ENCODE results near the gene DAGLA. TPM values are rescaled to one million over a fixed set of nuclear protein-coding genes. Genes with fewer than 3 reads are reported as not detected.
A peak's percentile ranks its signal among the peaks of the same experiment; 100 is the strongest.

Gene DAGLA
- total RNA-seq, 4 donors from 2014 or later = 11.9 to 31.4 (median 17.0) TPM

- peaks cover 9% of the 10 kb centered on the region for H3K27me3 ChIP-seq
- intact Hi-C loops (cut with DNase I; ENCODE audit: low total_unique reads) (no loop called here), in situ Hi-C loops (cut with MboI; ENCODE audit: low pct_ligation_motif_present in 1 of 4, low pct_unique_long_range_greater_than_20kb in 1 of 4, low sequenced_read_pairs in 3 of 4) (no loop called here)
- H3K9me3 ChIP-seq = no peaks in the 10 kb centered on the region
- H3K27ac ChIP-seq = no peak overlapping the region
- no peak for DNase-seq
- peaks cover 7 to 18% (median 17%) of the 10 kb centered on the region in 4 donors for H3K4me1 ChIP-seq
- no peaks in the 10 kb centered on the region for H3K36me3 ChIP-seq
- H3K4me3 ChIP-seq = no peak overlapping the region
- TF ChIP-seq EP300 (IDR thresholded peaks at IDR 0.05; ENCODE audit: low read depth) = no peak
- peak in 1 of 5 experiments; percentile 5 for TF ChIP-seq CTCF (IDR thresholded peaks at IDR 0.05)
- no peak for TF ChIP-seq POLR2AphosphoS5 (IDR thresholded peaks at IDR 0.05)
- no peak for TF ChIP-seq POLR2A (IDR thresholded peaks at IDR 0.05)
- WGBS, 2 donors (ENCODE audit: low coverage in 1 of 2) = 48% methylated on average over 3 of the region's 3 CpGs; no CpG with 5 or more reads in 1 of the 2 donors
These were observed 67.7 kb downstream of the DAGLA start for GRCh38 chr11:61747967-61748285.

- Histone ChIP-seq H3K27ac (no peak overlapping the region), H3K4me3 (no peak overlapping the region), H3K4me1 (peaks cover 7 to 21% (median 19%) of the 10 kb centered on the region in 4 donors), H3K27me3 (peaks cover 14% of the 10 kb centered on the region), H3K36me3 (no peaks in the 10 kb centered on the region), H3K9me3 (no peaks in the 10 kb centered on the region)
- in situ Hi-C loops (cut with MboI; ENCODE audit: low pct_ligation_motif_present in 1 of 4, low pct_unique_long_range_greater_than_20kb in 1 of 4, low sequenced_read_pairs in 3 of 4) (no loop called here), intact Hi-C loops (cut with DNase I; ENCODE audit: low total_unique reads) (no loop called here)
- TF ChIP-seq CTCF (IDR thresholded peaks at IDR 0.05) (no peak), POLR2AphosphoS5 (IDR thresholded peaks at IDR 0.05) (no peak), POLR2A (IDR thresholded peaks at IDR 0.05) (no peak), EP300 (IDR thresholded peaks at IDR 0.05; ENCODE audit: low read depth) (no peak)
- DNase-seq = no peak
- WGBS, 2 donors (ENCODE audit: low coverage in 1 of 2) = 65% methylated on average over 21 of the region's 21 CpGs; no CpG with 5 or more reads in 1 of the 2 donors
These were observed 69.5 kb downstream of the DAGLA start for GRCh38 chr11:61749591-61750217.

DNA sequence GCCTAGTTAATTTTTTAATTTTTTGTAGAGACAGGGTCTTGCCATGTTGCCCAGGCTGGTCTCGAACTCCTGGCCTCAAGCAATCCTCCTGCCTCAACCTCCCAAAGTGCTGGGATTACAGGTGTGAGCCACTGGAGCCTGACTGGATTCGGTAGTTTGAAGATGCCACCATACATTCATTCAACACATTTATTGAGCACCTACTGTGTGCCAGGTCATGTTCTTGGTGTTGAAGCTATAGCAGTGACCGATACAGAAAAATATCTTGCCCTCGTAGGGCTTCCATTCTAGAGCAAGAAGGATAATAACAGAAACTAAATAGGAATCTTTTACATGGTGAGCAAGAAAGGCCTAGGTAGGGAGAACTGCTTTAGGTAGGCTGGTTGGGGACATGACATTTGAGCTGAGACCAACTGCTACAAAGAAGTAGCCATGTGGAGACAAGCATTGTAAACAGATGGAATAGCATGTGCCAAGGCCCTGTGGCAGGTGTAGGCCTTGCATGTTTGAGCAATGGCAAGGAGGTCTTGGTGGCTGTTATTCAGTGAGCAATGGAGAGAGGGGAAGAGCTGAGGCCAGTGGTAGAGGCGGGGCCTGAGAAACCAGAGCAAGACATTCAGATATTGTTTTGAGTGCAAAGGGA lies 70.6 kb downstream of the DAGLA start:
- peaks cover 7 to 24% (median 19%) of the 10 kb centered on the region in 4 donors for H3K4me1 ChIP-seq
- intact Hi-C loops (cut with DNase I; ENCODE audit: low total_unique reads) = no loop called here

More for the DNA sequence above, 70.6 kb downstream of the DAGLA start:
- DNase-seq = no peak
- H3K36me3 ChIP-seq = no peaks in the 10 kb centered on the region
- in situ Hi-C loops (cut with MboI; ENCODE audit: low pct_ligation_motif_present in 1 of 4, low pct_unique_long_range_greater_than_20kb in 1 of 4, low sequenced_read_pairs in 3 of 4) = no loop called here
- 88 to 94% methylated on average over 5 of the region's 5 CpGs for WGBS, 2 donors (ENCODE audit: low coverage in 1 of 2)
- TF ChIP-seq POLR2AphosphoS5 (IDR thresholded peaks at IDR 0.05) (no peak), POLR2A (IDR thresholded peaks at IDR 0.05) (no peak), CTCF (IDR thresholded peaks at IDR 0.05) (no peak), EP300 (IDR thresholded peaks at IDR 0.05; ENCODE audit: low read depth) (no peak)
- H3K27me3 ChIP-seq = peaks cover 14% of the 10 kb centered on the region
- H3K9me3 ChIP-seq = no peaks in the 10 kb centered on the region
- no peak overlapping the region for H3K27ac ChIP-seq
- no peak overlapping the region for H3K4me3 ChIP-seq
